Thyroid gland (tissue), 4 donors: ENCODE results near the gene PGBD5.

ENCODE experiments used
- POLR2A ChIP-seq, 2 donors: fragments of 450-650 bp; IDR thresholded peaks; one replicate each; pipeline ENCODE4 v1.6.1; 2017; ENCODE audit warnings: antibody characterized with exemption in 2 of 2, mild to moderate bottlenecking in 2 of 2, moderate library complexity in 1 of 2
- TF ChIP-seq, protein P1 (sequence below), 6 experiments: fragments of 200-600 bp in 3 of 6; fragments of 450-650 bp in 3 of 6; sonication (generic) in 3 of 6; IDR thresholded peaks; one replicate each; pipeline ENCODE4 v1.5.1; 2016 to 2019; ENCODE audit warnings: antibody characterized with exemption in 6 of 6, mild to moderate bottlenecking in 2 of 6, inconsistent platforms in 1 of 6, moderate library complexity in 1 of 6

DNA sequence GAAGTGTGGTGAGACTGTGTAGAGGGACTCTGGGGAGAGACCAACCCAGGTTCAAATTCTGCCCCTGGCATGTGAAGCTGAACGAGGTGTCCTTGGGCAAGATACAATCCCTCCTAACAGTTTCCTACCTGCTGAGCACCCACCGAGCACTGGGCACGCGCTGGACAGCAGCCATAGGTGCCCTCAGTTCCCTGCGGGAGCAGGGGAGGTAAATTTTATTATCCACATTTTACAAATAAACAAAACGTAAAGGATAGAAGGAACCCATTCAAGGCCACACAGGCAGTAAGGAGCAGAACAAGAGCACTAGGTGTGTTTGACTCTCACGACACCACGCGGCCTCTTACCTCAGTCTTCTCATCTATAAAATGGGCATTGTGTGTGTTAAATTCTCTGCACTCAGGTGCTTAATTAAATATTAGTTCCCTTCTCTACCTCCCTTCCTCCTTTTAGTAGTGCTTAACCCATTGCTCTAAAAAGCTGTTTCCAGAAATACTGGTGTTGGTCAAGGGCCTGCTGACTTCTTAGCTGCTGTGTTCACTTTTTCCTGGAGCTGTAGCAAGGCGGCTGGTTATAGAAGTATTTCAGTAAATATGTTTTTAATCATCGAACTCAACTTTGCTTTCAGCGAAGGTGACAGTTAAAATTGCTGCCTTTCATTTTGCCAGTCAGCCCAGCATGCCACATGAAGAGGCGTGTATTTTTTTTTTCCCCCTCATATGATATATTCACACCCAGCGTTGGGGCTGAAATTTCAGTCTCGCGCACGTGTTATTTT is 41.6 kb downstream of the PGBD5 start:
- TF ChIP-seq, protein P1, sequence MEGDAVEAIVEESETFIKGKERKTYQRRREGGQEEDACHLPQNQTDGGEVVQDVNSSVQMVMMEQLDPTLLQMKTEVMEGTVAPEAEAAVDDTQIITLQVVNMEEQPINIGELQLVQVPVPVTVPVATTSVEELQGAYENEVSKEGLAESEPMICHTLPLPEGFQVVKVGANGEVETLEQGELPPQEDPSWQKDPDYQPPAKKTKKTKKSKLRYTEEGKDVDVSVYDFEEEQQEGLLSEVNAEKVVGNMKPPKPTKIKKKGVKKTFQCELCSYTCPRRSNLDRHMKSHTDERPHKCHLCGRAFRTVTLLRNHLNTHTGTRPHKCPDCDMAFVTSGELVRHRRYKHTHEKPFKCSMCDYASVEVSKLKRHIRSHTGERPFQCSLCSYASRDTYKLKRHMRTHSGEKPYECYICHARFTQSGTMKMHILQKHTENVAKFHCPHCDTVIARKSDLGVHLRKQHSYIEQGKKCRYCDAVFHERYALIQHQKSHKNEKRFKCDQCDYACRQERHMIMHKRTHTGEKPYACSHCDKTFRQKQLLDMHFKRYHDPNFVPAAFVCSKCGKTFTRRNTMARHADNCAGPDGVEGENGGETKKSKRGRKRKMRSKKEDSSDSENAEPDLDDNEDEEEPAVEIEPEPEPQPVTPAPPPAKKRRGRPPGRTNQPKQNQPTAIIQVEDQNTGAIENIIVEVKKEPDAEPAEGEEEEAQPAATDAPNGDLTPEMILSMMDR (IDR thresholded peaks at IDR 0.05), result no peak
- no peak for TF ChIP-seq POLR2A (IDR thresholded peaks at IDR 0.05)
